Fibroblast of skin of left quadriceps (primary cell): ENCODE data around the gene DLGAP1.
"Not testable (repeated sequence)": the region's sequence is repeated elsewhere in the genome, so short reads cannot be mapped to it uniquely, and the experiment has no call there.

ENCODE experiments used
- DNase-seq, 2 experiments: peaks; one replicate each; pipeline ENCODE4 v3.0.0-alpha.2; 2013; ENCODE audit warnings: low read depth in 2 of 2

The DLGAP1 gene

DNA sequence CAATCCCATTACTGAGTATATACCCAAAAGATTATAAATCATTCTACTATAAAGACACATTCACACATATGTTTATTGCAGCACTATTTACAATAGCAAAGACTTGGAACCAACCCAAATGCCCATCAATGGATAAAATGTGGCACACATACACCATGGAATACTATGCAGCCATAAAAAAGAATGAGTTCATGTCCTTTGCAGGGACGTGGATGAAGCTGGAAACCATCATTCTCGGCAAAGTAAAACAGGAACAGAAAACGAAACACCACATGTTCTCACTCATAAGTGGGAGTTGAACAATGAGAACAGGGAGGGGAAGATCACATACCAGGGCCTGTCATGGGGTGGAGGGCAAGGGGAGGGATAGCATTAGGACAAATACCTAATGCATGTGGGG lies 167.8 kb downstream of the DLGAP1 start:
- DNase-seq = not testable (repeated sequence)

- no peak for DNase-seq
Measured at GRCh38 chr18:4286256-4286655, 168.9 kb downstream of the DLGAP1 start.

- DNase-seq = no peak
Measured at GRCh38 chr18:4285525-4285924, 169.6 kb downstream of the DLGAP1 start.

- no peak for DNase-seq
Measured at GRCh38 chr18:4284528-4284927, 170.6 kb downstream of the DLGAP1 start.

GRCh38 chr18:4283746-4284291 lies 171.3 kb downstream of the DLGAP1 start:
- DNase-seq = no peak

GRCh38 chr18:4282954-4283353 lies 172.2 kb downstream of the DLGAP1 start:
- no peak for DNase-seq

GRCh38 chr18:4276953-4277585 lies 178.0 kb downstream of the DLGAP1 start:
- DNase-seq = no peak

GRCh38 chr18:4271952-4272351 lies 183.2 kb downstream of the DLGAP1 start:
- no peak for DNase-seq

- no peak for DNase-seq
Measured at GRCh38 chr18:4270988-4271387, 184.1 kb downstream of the DLGAP1 start.

GRCh38 chr18:4270016-4270415 lies 185.1 kb downstream of the DLGAP1 start:
- no peak for DNase-seq

- DNase-seq = no peak
Measured at GRCh38 chr18:4267641-4268040, 187.5 kb downstream of the DLGAP1 start.

- no peak for DNase-seq
Measured at GRCh38 chr18:4264347-4264791, 190.7 kb downstream of the DLGAP1 start.

DNA sequence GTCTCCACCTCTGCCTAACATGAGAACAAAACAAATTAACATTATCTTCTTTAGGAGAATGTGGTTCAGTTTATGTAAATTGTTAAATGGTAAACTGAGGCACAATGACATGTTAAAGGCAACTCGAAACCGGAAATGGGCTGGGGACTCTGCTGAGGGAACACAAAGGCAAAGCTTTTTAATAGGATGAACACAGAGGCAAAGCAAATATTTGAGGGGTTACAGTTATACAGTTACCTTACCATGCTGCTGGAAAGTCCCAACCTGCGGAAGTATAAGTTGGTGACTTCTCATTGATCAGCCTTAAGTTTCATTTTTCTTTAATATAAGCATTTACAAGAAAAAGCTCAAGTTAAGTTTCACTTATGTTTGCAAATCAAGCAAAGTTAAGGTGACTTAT lies 195.0 kb downstream of the DLGAP1 start:
- no peak for DNase-seq

DNA sequence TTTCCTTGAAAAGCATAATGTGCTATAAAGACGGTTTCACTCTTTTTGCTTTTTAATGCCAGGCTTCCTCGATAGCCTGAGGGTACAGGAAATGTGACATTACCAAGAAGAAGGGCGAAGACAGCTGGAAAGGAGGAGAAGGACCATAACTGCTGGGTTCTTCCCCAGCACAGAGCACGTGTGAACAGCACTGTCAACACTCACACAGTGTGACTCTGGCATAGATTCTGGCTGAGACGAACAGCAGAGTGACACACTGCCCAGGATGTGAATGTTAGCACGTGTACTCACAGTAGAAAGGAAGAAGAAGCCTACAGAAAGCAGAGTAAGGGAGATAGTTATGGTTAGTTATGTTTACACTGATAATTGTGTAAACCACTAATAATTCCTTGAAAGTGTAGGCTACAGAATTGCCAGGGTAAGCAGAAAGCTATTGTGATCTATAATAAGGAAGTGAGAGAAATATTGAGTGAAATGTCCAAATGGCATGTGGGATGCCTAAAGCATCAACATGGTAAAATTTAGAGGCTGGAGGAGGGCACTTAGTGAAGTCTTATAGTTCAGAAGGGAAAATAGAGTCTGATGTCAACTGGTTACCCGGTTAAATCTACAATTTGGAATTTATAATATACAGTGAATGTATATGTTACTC lies 198.2 kb downstream of the DLGAP1 start:
- DNase-seq = no peak

GRCh38 chr18:4254840-4255239 lies 200.3 kb downstream of the DLGAP1 start:
- no peak for DNase-seq

DNA sequence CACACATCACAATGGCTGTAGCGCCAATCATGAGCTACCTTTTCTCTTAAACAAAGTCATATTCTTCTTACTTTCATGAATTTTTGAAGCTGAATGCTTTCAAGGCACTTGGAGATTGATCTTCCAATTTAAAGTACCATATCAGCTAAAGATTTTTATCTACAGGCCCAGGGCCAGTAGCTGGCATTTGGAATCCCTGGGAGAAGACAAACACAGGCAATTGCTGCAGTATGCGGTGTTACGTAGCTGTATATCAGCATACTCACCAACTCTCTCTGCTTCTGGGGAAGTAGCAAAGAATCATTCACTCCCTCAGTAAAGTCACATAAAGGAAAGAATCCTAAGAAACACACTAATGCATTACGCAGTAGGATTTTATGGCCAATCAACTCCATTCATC lies 202.3 kb downstream of the DLGAP1 start:
- no peak for DNase-seq

DNA sequence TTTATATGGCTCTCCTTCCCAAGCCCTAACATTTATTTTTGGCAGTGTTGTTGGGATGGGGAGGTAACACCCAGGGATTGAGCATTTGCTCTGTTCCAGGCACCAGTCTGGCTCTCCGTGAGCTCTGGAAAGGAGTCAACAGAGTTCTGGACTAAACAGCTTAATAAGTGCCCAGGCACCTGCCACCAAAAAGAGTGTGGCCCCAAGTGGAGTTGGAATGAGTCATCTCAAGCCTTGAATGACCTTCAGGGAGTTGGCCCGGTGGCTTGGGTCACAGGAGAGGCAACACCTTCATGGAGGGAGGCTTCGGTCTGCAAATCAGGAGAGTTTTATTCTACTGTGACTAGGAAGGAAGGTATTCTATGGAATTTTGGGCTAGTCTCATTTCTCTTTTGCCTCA lies 203.2 kb downstream of the DLGAP1 start:
- no peak for DNase-seq

DNA sequence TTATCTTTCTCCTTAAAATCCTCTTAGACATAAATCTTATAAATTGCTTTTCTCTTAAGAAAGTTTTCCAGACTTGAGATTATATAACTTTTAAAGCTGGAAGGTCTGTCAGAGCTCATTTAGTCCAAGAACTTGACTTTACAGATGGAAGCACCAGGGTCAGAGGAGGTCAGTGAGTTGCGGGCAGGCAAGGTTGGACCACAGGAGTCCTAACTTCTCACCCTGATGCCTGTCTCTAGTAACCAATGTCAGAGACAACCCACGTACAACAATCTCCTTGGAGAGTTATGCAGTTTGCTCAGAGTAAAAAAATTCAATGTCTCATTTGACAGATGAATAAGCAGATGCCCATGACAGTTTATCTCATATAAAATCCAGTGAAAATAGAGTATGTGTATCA lies 203.9 kb downstream of the DLGAP1 start:
- DNase-seq = no peak

- no peak for DNase-seq
Measured at GRCh38 chr18:4250141-4250540, 205.0 kb downstream of the DLGAP1 start.

DNA sequence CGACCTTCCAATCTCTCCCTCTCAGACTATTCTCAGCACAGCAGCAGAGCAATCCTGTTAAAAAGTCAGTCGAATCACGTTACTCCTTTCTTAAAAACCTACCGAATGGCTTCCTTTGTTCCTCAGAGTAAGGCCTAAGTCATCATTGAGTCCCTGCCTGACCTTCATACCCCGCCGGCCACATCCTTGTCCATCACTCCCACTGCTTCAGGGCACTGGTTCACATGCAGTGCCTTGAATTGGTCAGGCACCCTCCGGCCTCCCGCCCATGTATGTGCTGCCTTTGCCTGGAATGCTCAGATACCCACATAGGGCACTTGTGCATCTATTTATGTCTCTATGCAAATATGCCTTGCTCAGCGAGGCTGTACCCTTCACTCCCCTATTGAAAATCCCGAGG lies 206.4 kb downstream of the DLGAP1 start:
- DNase-seq = no peak

DNA sequence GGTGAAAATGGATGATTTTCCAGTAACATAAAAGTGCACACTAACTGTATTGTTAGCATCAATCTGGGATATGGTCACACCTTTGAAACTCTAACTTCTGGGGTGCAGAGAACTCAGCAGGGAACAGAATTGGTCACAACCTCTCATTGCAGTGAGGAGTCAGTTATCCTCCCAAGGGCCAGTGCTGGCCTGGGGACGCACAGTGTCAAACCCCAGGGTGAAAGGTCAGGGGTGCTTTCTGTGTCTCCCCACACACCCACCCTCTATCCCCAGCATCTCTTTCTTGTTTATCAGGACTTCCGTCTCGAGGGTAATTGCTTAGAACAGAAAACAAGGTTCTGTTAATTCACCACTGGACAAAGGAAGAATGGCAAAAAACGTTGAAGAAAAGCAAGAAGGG lies 208.7 kb downstream of the DLGAP1 start:
- no peak for DNase-seq

DNA sequence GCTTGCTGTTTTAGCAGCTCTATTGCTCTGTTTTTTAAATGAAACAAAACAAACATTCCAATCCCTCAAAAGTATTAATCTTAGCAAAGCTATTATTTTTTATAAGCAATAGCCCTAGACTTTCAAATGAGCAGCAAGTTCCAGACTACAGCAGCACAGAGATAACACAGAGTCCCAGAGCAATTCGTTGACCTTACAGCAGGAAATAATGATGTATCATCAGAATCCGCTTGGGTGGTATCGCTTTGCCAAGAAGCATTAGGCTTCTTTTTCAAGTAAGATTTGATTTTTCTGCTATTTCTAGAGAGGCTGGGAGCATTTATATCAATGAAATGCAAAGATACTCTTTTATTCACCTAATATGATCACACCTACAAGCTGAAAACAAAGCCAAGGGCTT lies 209.7 kb downstream of the DLGAP1 start:
- DNase-seq = no peak

DNA sequence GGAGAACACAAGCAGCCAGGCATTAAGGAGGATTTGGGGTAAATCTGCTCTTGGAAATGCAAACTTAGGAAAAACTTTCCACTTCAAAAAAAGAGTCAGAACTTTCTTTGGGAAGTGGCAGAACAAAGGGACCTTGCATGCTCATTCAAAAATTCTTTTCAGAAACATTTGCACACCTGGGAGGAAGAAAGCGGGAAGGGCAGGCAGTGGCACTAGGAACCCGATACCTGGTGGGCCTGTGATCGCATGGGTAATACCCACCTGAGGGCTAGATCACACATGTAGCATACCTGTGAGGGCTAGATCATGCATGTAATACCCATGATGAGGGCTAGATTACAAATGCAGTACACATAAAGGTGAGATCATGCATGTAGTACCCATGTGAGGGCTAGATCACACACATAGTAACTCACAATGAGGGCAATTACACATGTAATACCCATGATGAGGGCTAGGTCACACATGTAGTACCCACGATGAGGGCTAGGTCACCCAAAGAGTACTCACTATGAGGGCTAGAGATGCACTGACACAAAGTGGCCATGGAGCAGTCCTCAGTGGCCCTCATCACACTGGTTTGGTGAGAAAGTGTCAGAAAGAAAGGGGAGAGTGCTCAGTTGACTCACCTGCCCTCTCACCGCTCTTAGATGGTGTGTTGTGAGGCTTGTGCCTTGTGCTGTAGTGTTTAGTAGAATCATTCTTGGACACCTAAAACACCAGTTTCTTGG lies 212.5 kb downstream of the DLGAP1 start:
- DNase-seq = no peak
